8988T (cell line): ENCODE data around the gene RANBP3.
"Not testable (repeated sequence)": the region's sequence is repeated elsewhere in the genome, so short reads cannot be mapped to it uniquely, and the experiment has no call there.

Experiments used
- DNase-seq: peaks from one replicate; pipeline ENCODE4 v3.0.0; 2011

Gene RANBP3

DNA sequence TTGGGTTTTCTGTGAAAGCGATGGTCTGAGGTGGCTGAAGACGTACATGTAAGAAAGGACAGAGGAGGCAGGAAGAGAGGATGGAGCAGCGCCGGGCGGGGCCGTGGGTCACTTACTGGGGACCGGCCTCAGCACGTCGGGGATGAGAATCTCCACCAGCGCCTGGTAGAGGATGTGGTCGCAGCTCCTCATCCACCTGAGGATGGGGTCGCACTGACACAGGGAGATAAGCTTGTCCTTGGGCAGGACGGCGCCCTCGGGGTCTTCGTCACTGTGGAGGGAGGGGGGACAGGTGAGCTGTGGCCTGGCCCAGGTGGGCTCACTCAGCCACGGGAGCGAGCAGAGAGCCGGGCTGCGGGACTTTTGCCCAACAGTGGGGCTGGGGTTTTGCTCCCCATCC is 29.0 kb upstream of the RANBP3 start:
- DNase-seq = no peak

DNA sequence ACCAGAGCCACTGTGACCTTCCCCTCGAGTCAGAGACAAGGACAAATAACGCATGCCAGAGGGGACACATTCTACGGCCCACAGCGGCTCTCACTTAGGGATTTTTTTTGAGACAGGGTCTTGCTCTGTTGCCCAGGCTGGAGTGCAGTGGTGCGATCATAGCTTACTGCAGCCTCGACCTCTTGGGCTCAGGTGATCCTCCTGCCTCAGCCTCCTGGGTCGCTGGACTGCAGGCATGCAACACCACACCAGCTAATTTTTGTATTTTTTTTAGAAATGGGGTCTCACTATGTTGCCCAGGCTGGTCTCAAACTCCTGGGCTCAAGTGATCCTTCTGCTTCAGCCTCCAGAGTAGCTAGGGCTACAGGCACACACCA is 28.1 kb upstream of the RANBP3 start:
- DNase-seq = not testable (repeated sequence)

DNA sequence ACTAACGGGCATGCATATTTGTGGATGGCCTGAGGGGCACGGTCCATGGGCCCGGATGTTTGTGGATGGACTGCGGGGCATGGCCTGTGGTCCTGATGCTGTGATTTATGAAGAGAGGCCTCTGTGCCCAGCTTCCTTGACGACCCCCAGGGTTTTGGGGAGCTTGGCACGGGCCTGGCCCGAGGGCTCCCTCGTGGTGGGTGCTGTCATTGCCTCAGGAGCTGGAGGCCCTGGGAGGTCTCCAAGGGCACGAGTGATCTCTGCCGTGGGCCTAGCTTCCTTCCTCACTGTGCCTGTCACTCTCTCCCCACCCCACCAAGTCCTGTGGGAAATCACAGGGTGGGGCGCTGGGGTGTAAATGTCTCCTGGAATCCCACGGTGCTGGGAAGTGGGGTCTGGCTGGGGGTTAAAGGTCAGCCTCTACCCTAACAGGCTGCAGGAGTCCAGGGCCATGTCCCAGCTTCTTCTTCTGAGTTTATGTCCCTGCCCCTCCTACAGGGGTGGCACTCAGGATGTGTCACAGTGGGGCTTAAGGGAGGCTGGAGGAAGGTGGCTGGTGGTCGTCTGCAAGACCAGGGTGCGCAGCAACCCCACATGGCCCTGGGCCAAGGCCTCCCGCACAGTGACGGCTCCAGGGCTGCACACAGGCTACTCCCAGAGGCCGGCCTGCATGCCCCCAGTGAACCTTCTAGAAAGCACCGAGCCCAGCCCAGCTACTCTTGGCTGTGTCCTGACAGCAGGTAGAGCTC is 27.6 kb upstream of the RANBP3 start:
- no peak for DNase-seq

DNA sequence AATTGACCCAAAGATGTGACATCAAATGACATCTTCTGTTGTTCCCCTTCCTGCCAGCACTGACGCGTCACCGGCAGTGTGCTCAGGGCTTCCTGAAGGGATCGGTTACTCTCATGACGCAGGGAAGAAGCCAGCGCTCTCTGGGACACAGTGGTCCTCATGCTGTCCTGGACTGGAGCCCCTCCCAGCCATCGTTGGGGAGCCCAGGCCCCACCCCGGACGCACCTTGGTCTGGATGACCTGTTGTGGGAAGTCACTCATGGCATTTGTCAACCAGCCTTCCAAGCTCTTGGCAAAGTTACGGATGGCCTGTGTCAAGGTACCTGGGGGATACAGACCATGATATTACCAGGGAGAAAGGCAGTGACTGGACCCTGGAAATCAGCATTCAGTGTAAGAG is 26.0 kb upstream of the RANBP3 start:
- DNase-seq = no peak

DNA sequence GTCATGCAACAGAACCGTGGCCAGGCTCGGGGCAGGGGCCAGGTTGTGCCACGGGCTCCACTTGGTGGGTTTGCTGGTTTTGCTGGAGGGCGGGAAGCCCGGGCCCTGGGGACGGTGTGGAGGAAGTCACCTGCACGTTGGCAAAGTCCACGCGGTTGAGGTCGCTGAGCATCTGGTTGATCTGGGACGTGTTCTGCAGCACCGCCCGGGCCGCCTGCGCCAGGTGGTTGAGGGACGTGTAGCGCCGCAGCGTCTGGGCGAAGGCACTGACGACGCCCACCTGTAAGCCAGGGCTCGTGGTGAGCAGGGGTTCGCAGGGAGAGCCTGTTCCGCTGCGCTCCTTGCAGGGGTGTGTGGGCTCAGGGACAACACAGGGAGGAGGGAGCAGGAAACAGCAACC is 24.7 kb upstream of the RANBP3 start:
- DNase-seq = no peak

DNA sequence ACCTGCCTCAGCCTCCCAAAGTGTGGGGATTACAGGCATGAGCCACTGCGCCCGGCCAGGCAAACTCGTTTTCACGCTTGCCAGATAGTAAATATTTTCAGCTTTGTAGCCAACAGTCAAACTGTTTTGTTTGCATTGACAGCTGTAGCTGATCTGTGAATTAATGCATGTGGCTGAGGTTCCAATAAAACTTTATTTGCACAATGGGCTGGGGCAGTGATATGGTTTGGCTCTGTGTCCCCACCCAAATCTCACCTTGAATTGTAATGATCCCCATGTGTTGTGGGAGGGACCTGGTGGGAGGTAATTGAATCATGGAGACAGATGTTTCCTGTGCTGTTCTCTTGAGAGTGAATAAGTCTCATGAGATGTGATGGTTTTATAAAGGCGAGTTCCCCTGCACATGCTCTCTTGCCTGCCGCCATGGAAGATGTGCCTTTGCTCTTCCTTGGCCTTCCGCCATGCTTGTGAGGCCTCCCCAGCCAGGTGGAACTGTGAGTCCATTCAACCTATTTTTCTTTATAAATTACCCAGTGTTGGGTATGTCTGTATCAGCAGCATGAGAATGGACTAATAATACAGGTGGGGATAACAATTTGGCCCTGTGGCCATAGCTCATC is 22.4 kb upstream of the RANBP3 start:
- DNase-seq = no peak

DNA sequence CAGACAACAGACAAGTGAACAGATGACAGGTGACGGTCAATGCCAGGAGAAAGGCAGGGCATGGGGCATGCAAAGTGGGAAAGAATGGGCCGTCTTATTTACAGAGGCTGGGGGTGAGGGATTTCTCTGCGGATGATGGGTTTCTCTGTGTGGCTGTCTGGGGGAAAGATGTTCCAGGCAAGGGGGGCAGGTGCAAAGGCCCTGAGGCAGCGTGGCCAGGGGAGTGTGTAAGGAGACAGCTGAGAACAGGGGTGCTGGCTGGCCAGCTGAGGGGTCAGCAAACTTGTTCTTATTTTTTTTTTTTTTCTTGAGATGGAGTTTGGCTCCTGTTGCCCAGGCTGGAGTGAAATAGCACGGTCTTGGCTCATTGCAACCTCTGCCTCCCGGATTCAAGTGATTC is 21.8 kb upstream of the RANBP3 start:
- DNase-seq = no peak

DNA sequence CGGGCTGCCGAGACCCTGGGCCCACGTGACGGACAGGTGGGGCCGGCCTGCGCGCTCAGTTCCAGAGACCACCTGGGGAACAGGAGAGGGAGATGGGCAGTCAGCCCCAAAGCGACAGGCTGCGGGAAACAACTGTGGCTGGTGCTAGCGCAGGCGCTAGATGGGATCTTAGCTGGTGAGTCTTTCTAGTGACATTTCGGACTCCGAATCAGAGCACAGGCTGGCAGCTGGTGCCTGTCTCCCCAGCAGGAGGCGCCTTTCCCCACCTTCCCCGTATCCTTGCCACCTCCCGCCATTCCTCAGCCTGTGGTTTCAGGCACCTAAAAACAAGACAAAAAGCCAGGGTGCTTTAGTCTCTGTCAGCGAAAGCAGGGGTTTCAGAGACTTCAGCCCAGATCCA is 19.4 kb upstream of the RANBP3 start:
- no peak for DNase-seq

DNA sequence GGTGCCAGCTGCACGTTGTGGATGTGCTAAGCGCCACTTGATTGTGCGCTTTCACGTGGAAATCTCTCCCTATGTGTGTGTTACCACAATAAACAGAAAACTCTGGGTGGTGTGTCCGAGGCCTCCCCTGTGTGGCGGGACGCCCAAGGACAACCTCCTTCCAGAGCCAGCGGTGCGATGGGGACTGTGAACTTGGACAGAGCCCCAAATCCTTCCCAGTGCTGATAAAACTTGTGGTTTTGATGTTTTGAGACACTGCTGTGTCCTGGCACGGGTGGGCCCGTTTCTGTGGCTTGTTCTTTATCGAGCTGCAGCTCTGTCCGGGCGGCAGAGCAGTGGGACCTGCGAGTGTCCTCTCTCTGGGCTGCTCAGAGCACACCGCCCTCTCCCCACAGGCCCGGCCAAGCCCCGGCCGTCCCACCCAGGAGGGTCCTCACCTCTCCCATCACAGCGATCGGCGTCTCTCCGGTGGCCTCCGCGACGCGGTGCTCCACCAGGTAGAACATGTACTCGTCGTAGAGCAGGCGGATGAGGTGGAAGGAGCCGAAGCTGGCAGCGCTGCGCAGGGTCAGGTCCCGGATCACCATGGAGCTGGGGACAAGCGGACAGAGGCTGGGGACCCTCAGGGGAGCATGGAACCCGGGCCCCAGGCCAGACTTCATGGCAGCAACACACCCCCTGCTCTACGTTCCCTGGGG is 18.8 kb upstream of the RANBP3 start:
- no peak for DNase-seq

DNA sequence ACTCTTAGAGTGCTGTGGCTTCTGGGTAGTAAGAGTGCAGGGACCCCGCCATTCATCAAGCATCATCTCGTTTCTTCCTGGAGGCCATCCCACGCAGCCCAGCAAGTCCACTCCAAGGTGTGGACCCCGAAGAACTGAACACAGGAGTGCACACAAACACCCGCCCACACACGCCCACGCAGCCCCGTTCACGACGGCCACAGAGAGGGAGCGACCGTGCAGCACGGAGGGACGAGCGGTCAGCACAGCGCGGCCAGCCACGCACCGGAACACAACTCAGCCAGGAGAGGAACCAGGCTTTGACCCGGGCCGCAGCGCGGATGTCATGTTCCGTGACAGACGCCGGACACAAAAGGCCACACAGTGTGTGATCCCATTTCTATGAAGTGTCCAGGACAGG is 18.2 kb upstream of the RANBP3 start:
- no peak for DNase-seq

DNA sequence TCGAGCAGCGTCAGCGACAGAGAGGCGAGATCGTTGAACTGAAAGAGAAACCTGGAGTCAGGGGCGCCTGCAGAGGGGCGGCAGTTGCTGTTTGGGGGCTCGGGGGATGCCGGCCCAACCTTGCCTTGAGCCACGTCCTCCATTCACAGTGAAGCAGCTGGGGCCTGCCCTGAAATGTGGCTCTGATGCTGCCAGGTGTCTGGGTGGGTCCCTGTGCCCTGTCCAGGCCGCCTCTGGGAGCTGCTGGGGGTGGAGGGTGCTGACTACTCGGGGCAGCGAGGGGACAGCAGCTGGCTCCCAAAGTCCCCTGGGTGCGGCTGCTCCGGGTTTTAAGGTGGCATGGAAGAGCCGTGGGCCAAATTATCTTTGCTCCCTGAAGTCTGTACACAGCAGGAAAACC is 17.7 kb upstream of the RANBP3 start:
- no peak for DNase-seq

DNA sequence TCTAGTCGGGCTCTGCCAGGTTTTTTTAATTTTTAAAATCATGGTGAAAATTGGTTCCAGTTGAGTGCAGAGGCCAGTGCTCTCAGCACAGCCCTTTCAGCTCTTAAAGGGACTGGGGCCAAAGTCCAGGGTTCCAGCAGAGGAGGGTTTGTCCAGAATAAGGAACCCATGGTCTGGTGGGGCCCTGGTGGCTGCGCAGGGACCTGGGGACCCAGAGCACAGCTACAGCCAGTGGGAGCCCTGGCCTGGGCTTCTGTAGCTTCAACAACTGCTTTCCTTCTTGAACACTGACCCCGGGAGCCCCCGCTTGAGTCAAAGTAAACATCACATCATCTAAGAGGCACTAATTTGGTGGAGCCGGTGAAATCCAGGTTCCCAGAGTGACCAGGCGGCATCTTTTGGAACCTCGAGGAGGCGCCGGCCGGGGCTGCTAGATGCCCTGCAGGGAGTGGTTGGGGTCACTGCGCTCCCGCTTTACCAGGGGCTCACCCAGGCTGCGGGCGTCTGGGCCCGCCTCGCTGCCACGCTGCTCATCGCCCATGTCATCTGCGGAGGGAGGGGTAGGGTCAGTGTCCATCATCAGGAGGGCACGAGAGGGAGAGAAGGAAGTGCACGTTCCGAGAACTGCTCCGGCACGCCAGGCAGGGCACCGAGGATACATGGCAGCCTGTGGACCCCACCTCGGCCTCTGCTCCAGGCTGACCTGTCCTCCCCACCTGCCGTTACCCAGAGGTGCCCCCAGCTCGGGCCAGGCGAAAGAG is 16.6 kb upstream of the RANBP3 start:
- no peak for DNase-seq

DNA sequence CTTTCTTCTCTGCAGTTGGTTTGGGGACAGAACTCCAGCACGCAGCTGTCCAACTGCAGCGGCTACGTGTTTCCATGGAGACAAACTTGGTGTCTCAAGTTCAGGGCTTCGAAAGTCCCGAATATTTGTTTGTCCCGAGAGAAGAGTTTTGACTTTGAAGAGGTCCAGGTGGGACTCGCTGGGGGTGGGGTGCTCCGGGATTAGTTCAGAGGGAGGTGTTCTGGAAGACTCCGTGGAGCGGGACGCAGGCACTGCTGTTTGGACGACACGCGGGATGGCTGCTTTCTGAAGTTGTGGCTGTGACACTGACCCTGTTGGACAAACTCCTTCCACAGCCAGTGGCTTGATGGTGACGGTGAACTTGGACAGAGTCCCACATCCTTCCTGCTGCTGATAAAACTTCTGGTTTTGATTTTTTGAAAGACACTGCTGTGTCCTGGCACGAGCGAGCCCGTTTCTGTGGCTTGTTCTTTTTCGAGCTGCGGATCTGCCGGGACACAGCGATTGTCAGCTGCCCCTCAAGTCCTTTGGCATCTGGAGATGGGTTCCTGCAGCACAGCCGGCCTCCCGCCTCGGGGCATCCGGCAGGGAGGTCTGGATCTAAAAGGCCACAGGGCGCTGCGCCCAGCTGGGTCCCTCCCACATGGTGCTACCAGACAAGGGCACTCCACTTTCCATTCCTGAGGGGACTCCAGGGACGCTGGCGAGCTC is 15.9 kb upstream of the RANBP3 start:
- no peak for DNase-seq

DNA sequence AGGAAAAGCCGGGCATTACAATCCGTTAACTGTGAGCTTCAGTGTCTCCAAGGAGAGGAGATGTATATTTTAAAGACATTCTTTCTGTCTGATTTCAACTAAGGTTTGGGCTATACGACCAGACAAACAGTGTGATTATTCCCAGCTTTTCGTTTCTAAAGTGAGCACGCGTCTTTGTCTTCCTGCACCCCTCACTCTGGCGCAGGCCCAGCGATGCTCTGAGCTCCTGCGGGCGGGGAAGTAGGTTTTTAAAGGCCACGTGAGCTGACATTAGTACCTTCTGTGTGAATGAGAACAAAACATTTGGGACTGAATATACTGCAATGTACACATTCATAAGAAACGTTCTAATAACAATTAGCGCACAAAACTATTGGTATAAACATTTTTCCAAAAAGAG is 15.3 kb upstream of the RANBP3 start:
- no peak for DNase-seq

DNA sequence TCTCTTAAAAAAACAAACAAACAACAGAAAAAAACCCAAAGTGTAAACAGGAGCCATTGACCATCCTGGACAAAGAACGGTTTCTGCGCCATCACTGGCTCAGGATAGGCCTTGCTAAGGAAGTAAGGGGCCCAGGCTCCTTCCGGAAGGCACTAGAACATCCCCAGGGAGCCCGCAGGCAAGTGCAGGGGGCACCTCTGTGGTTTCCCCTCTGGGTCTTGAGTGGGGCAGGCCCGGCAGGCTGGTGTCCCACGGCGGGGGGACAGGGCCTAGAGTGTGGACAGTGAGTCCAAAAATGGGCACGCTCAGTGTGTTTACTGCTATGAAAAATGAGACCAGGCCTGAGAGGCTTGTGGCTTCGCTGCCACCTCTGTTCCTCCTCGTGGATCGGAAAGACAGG is 14.8 kb upstream of the RANBP3 start:
- DNase-seq = no peak

DNA sequence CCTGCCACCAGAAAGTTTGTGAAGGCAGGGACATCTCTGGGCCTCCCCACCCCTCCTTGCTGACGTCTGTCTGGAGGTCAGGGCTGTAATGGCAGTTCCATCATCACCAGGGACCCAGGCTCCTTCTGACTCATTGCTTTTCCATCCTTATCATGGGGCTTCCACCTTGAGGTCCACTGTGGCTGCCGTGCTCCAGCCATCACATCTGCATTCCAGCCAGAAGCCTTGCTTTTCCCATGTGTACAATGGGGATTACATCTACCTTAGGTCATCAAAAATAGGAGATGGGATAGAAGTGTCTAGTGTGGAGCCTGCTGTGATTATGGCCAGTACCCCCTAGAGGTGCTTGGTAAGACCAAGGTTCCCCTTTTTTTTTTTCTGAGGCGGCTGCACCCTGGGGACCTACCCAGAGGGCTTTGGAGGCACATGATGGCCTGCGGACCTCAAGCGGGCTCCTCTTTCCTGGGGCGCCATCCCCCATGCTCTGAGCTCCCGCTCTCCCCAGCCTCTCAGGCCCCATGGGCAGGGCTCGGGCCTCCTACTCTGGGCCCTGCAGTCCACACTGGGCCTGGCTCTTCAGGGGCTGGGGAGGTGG is 13.4 kb upstream of the RANBP3 start:
- no peak for DNase-seq

DNA sequence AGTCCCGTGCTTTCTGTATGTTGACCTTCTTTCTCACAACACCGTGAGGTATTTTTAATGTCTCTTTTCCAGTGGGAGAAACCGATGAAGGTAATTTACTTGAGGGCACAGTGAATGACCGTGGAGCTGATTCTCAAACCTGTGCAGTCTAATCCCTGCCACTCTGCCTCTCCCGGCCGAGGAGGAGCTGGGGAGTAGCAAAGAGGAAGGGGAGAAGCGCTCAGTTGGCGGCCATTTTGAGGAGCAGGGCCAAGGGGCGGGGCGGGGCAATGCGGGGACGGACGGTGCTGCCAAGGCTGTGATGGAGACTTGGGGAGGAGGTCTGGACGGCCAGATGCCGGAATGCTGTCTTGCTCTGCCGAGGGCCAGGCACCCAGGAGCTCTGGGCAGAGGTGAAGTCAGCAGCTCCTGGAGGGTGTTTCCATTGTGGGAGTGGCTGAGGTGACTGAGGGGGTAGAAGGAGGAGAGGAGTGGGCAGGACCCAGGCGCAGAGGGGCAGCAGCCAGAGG is 12.4 kb upstream of the RANBP3 start:
- DNase-seq = no peak

DNA sequence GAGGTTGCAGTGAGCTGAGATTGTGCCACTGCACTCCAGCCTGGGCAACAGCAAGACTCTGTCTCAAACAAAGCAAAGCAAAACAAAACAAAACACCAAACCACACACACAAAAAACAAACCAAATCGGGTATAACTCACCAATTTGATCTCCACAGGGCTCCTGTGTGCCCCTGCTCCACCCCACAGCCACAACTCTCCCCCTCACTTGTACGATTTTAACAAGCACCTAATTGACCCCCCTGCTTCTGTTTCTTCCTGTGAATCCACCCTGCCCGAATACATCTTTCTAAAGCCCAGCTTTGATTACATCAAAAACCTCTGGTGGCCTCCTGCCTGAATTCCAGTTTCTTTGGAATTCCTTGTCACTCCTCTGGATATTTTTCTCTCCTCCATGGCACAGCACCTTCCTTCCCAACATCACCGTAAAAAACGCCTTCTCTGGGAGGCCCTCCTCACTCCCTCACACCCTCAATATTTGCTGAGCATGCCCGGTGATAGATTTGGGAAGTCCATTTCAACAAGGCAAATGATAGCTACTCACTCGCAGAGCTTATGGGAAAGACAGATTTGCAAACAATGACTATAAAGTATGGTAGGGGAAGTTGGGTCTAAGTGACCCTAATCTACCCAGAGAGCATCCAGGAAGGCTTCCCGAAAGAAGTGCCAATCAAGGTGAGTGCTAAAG is 11.6 kb upstream of the RANBP3 start:
- no peak for DNase-seq

DNA sequence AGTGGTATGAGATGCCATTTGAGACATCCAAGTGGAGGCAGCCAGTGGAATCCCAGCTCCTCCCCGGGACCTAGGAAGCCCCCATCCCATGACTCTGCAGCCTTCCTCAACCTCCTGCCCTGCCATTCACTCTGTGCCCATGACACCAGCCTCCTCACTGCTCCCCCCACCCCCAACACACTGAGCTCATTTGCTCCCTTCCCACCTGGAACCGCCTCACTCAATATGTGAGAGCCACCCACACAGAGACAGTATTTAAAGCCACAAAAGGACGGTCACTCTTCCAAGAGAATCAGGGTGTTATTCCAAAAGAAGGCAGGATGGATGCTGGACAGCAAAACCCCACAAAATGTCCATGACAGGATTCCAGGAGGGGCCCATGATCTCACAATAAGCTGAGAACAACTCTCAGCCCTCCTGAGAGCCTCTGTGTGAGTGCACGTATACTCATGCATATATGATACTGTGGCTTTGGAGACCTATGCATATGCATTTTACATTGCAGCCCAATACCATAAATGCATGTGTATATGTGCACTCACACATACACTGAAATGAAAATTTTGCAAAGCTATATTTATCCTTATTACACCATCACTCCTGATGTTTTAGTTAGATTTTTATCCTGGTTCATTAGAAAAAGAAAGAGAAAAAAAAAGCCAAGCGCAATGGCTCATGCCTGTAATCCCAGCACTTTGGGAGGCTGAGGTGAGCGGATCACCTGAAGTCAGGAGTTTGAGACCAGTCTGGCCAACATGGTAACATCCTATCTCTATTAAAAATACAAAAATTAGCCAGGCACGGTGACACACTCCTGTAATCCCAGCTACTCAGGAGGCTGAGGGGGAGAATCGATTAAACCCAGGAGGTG is 10.8 kb upstream of the RANBP3 start:
- no peak for DNase-seq

DNA sequence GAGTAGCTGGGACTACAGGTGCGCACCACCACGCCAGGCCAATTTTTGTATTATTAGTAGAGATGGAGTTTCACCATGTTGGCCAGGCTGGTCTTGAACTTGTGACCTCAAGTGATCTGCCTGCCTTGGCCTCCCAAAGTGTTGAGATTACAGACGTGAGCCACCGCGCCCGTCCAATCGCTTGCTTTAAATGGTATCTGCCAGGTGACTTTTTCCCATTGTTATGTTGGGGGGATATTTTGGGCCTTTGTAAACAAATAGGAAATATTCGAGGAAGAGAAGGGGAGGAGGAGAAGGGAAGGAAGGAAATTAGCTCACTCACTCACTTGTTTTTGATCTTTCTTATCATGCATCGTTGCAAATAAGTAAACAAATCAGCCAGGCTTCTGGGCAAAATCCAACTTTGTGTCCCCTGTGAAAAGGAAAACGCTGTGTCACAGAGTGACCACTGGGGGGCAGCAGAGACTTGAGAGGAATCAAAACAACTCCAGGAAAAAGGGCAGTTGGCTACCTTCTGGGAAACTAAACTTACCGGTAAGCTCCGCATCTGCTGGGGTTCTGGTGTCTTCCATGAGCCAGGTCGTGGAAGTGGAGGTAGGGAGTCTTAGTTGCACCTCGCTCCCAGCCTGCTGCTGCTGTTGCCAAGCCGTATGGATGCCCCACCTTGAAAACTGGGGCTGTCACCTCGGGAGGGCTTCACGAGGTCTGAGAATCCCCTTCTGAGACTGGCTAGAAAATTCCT is 9.3 kb upstream of the RANBP3 start:
- peak; percentile 48 for DNase-seq
